KBM-7 (cell line): ENCODE results near the gene SCGB1C2.
"Not testable (repeated sequence)": the region's sequence is repeated elsewhere in the genome, so short reads cannot be mapped to it uniquely, and the experiment has no call there.

Experiments
- DNase-seq: peaks from one replicate; pipeline ENCODE4 v3.0.0-alpha.2; 2015
- in situ Hi-C: fragments of 300-500 bp; cut with MboI; formaldehyde crosslinking; loops from 2 replicates; pipeline ENCODE4 v1.14.3; 2020; ENCODE audit warnings: low sequenced_read_pairs, low pct_unique_long_range_greater_than_20kb, mixed read lengths

Gene SCGB1C2

DNA sequence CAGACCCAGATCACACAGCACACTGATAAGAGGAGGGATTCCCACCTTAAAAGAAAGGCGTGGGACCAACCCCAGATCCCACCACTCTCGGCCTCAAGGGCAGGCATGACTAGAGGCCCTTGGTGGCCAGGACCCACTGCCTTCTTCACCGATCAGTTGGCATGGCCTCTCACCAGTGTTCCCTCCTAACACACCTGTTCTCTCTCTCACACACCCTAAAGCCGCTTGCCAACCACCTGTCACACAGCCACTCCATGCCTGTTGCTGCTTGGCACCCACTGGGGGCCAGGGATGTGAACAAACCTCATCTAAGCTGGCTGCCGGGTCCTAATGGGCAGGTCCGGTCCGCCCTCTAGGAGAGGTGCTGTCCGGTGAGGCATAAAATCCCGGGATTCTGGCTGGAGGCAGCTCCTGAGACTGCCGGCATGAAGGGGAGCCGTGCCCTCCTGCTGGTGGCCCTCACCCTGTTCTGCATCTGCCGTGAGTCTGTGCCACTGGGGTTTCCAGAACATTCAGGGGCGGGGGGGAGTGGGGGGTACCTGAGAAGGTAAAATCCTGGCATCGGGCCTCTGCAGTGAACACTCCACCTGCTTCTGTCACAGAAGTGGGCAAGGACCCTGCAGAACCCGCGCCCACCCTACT lies at the start of gene SCGB1C2:
Gene SCGB1C2, plus strand, starts transcription at position 404 of the 642 bp plus-strand sequence. Its CDS starts 22 bp downstream, at position 426.
- DNase-seq, in situ Hi-C loops: not testable (repeated sequence)

DNA sequence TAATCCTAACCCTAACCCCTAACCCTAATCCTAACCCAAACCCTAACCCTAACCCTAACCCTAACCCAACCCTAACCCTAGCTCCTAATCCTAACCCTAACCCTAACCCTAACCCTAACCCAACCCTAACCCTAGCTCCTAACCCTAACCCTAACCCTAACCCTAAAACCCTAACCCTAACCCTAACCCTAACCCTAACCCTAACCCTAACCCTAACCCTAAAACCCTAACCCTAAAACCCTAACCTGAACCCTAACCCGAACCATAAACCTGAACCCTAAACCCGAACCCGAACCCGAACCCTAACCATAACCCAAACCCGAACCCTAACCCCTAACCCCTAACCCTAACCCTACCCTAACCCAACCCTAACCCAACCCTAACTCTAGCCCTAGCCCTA lies 24.3 kb upstream of the SCGB1C2 start:
- DNase-seq, in situ Hi-C loops: not testable (repeated sequence)

DNA sequence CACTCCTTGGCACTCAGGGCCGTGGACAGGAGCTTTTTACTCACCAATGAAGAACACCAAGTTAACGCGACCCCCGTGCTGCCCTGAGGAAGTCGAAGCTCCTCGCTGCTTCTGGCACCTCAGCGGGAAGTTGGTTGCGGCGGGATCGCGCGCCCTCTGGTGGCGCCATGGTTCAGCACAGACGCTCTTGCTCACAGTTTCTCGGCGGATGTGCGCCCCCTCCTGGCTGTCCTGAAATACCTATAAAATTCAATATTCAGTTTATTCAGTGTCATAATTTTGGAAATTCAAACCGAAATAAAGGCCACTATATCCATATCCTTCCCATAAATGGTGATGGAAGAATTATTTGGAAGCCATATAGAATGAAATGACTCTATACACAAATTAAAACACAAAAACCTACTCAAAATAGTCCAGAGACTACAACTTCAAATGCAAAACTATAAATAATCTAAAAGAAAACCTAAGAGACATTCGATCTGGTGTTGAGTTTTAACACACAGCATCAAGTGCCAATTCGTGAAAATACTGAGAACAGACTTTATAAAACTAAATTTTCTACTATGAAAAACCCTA lies 18.9 kb upstream of the SCGB1C2 start:
- DNase-seq, in situ Hi-C loops: not testable (repeated sequence)

GRCh38 chr17:133932-134331 lies 3.4 kb upstream of the SCGB1C2 start:
- DNase-seq, in situ Hi-C loops: not testable (repeated sequence)

DNA sequence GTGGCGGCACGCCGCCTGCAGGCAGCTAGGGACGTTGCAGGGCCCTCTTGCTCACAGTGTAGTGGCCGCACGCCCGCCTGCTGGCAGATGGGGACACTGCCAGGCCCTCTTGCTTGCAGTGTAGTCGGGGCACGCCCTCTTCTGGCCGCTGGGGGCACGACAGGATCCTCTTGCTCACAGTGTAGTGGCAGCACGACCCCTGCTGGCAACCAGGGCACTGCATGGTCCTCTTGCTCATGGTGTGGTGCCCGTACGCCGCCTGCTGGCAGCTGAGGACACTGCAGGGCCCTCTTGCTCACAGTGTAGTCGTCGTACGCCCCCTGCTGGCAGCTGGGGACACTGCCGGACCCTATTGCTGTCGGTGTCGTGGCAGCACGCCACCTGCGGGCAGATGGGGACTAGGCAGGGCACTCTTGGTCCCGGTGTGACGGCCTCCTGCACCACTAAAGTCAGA lies 3.0 kb upstream of the SCGB1C2 start:
- DNase-seq, in situ Hi-C loops: not testable (repeated sequence)

GRCh38 chr17:135022-135421 lies 2.3 kb upstream of the SCGB1C2 start:
- in situ Hi-C loops, DNase-seq: not testable (repeated sequence)

- in situ Hi-C loops, DNase-seq: not testable (repeated sequence)
Observed at GRCh38 chr17:135895-136294, 1.5 kb upstream of the SCGB1C2 start.

DNA sequence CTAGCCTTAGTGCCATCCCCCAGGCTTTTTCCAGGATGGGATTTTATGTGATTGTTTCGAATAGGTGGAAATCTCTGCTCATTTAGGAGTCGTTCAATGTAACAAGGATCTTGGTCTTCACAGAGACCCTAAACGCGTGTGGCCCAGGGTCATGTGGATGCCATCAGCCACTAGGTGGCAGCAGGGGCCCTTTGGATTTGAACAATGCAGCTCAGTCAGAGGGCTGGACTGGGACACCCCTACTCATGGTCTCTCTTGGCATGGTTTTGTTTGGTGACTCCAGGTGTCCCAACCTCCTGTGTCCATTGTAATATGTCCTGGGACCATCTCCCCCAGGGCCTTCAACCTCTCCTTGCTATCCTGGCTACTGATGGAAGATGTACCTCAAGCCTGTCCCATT lies 838 bp upstream of the SCGB1C2 start:
- in situ Hi-C loops, DNase-seq: not testable (repeated sequence)

DNA sequence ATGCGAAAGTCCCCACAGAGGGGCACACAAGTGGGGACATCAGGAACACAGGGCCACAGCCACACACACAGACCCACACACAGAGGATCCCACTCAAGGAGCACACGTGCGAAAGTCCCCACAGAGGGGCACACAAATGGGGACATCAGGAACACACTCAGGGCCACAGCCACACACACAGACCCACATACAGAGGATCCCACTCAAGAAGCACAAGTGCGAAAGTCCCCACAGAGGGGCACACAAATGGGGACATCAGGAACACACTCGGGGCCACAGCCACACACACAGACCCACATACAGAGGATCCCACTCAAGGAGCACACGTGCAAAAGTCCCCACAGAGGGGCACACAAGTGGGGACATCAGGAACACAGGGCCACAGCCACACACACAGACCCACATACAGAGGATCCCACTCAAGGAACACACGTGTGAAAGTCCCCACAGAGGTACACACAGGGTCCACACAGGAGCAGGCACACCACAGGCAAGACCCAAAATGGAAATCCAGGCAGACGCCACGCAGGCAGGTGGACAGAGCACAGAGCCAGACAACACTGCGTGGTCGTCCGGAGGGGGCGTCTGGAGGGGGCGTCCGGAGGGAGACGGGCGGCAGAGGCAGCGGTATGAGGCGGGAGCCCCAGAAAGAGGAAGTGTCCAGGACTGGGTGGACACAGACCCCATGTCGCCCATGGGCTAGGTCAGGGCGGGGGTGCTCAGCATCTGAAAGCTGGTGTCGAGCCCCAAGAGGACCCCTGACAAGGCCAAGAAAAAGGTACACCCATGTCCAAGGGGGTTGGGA lies 2.2 kb downstream of the SCGB1C2 start:
- DNase-seq, in situ Hi-C loops: not testable (repeated sequence)

DNA sequence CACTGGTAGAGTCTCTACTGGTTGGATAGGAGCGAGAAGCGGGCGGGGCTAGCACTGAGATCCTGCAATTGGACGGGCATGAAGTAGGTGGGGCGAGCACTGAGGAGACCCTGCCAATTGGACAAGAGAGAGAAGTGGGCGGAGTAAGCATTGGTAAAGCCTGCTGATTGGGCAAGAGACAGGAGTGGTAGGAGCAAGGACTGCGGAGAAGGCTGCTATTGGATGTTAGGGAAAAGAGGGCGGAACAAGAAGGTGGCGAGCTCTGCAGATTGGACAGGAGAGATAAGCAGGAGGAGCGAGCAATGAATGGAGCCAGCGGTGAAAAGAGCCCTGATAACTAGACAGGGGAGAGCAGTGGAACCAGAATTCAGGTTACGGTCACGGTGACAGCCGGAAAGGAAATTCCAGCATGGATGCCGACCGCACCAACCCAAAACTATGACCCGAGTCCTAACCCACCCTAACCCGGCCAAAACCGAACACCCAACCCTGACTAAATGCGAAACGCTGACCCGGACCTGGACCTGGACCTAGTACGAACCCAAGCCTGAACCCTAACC lies 4.8 kb downstream of the SCGB1C2 start:
- in situ Hi-C loops = no loop called here
- peak; percentile 41 for DNase-seq

DNA sequence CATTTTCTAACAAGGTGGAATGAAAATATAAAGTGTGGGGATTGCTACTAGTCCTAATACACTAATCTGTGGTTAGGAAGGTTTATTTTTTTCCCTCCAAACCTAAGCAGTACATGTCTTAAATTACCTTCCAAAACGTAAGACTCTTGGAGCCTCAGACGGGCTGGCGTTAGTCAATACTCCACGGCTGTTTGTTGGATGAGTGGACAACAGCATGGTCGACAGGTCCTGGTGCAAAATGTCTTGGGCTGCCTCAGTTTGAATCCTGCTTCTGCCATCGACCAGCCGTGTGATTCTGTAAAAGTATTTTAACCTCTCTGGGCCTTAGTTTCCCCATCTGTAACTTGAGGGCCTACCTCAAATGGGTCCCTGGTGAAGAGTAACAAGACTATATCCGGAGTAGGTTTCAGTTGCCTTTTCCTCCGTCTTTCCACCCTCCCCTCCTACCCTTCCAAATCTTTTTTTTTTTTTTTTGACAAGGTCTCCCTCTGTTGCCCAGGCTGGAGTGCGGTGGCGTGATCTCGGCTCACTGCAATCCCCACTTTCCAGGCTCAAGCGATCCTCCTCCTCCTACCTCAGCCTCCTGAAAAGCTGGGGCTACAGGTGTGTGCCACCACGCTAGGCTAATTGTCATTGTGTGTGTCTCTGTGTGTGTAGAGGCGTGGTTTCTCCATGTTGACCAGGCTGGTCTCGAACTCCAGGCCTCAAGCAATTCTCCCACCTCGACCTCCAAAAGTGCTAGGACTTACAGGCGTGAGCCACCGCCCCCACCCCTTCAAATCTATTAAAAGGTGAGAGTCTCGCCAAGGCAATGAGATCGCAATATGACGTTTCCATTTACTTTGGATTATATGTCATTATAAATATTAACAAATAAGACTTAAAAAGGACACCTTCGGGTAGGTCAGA lies 5.8 kb downstream of the SCGB1C2 start:
- in situ Hi-C loops = no loop called here
- no peak for DNase-seq

- DNase-seq = peak; percentile 84
- in situ Hi-C loops = no loop called here
Observed at GRCh38 chr17:143785-144281, 6.5 kb downstream of the SCGB1C2 start.

DNA sequence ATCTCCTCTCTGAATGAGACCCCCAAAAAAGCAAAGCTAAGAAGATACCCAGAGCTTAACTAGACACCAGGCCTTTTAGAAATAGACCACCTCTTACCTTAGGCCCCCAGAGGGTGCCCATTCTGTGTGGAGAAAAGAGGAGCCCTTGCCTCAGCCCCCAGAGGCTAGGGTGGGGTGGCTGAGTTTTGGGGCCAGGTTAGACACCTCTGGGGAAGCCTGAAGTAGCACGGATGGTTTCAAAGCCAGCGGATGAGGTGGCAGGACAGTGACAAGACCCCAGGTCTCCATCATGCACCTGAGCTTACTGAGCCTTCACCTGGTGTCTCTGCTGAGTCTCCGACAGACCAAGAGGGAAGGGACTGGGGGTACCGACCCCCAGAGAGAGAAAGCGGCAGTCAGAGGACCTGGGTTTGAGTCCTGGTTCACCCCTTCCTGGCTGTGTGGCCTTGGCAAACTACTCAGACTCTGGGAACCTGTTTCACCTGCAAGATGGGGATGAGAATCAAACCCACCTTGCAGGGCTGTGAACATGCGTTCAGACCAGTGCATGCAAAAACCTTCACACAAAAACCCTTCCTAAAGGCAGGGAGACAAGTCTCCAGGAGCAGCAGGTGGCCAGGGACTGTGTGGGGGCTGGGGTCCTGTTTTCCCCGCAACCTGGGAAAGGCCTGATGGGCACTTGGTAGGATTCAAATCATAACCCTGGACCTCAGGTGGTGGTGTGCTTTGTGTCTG lies 7.7 kb downstream of the SCGB1C2 start:
- in situ Hi-C loops = no loop called here

GRCh38 chr17:145671-146541 lies 8.5 kb downstream of the SCGB1C2 start:
- in situ Hi-C loops = no loop called here
- no peak for DNase-seq

More for the DNA sequence above, 7.7 kb downstream of the SCGB1C2 start:
- no peak for DNase-seq

- in situ Hi-C loops = no loop called here
- DNase-seq = no peak
Observed at GRCh38 chr17:146546-146945, 9.2 kb downstream of the SCGB1C2 start.

GRCh38 chr17:146983-147761 lies 9.8 kb downstream of the SCGB1C2 start:
- DNase-seq = no peak
- in situ Hi-C loops = no loop called here
